NCI-H1417 (cell line): ENCODE measurements around the gene GPR32.
"Not testable (repeated sequence)": the region's sequence is repeated elsewhere in the genome, so short reads cannot be mapped to it uniquely, and the experiment has no call there.

Source experiments
- DNase-seq, 3 experiments: peaks; one replicate each; lab custom pipeline; 2025; lab: John Stamatoyannopoulos, UW

Gene GPR32

GRCh38 chr19:50801107-50801506 is 30.8 kb downstream of the GPR32 start:
- peak in 1 of 3 experiments; percentile 2 for DNase-seq

GRCh38 chr19:50803633-50804419 is 33.6 kb downstream of the GPR32 start:
- DNase-seq: peak; percentile 56 to 83 (median 74)

- peak; percentile 98 to 99 (median 99) for DNase-seq
These were observed 34.4 kb downstream of the GPR32 start for GRCh38 chr19:50804420-50805272.

- no peak for DNase-seq
These were observed 38.6 kb downstream of the GPR32 start for GRCh38 chr19:50808856-50809255.

- not testable (repeated sequence) for DNase-seq
These were observed 41.5 kb downstream of the GPR32 start for GRCh38 chr19:50811622-50812238.

- no peak for DNase-seq
These were observed 42.2 kb downstream of the GPR32 start for GRCh38 chr19:50812474-50812873.

- no peak for DNase-seq
These were observed 44.6 kb downstream of the GPR32 start for GRCh38 chr19:50814883-50815282.

GRCh38 chr19:50815439-50815838 is 45.2 kb downstream of the GPR32 start:
- DNase-seq: no peak

GRCh38 chr19:50817941-50818858 is 47.9 kb downstream of the GPR32 start:
- DNase-seq: peak; percentile 76 to 93 (median 87)

GRCh38 chr19:50818859-50819472 is 48.7 kb downstream of the GPR32 start:
- peak in 2 of 3 experiments; percentile 59 to 80 for DNase-seq

- DNase-seq: peak in 2 of 3 experiments; percentile 45 to 66
These were observed 49.4 kb downstream of the GPR32 start for GRCh38 chr19:50819636-50820035.

GRCh38 chr19:50820086-50820485 is 49.8 kb downstream of the GPR32 start:
- peak in 2 of 3 experiments; percentile 39 to 66 for DNase-seq

GRCh38 chr19:50820549-50821247 is 50.4 kb downstream of the GPR32 start:
- peak in 2 of 3 experiments; percentile 53 to 68 for DNase-seq

GRCh38 chr19:50821248-50821612 is 51.0 kb downstream of the GPR32 start:
- no peak for DNase-seq
